Astrocyte (in vitro differentiated cells and primary cell): Measurements from ENCODE around the gene DDAH1. TPM values are rescaled to one million over a fixed set of nuclear protein-coding genes. Genes with fewer than 3 reads are reported as not detected.

Experiments used
- DNase-seq: peaks from one replicate; pipeline ENCODE4 v3.0.0-alpha.2; 2010; ENCODE audit warnings: low read depth
- FAIRE-seq: peaks from 2 replicates; lab custom pipeline; 2011; peaks lifted over from hg19 to GRCh38; lab: Jason Lieb, UNC
- H2AFZ ChIP-seq: 2 replicates; pipeline ENCODE4 v1.6.0; 2012; ENCODE audit warnings: low read depth, low read length, inconsistent platforms
- H3K27ac ChIP-seq: 2 replicates; pipeline ENCODE4 v1.5.1; 2011; ENCODE audit warnings: low read depth, low read length, inconsistent platforms
- H3K27me3 ChIP-seq: 2 replicates; pipeline ENCODE4 v1.6.0; 2011; ENCODE audit warnings: low read length, inconsistent platforms; ENCODE audit not compliant: insufficient read depth
- H3K36me3 ChIP-seq: 2 replicates; pipeline ENCODE4 v1.5.1; 2011; ENCODE audit warnings: low read length, inconsistent platforms; ENCODE audit not compliant: insufficient read depth
- H3K4me1 ChIP-seq: 2 replicates; pipeline ENCODE4 v1.5.1; 2011; ENCODE audit warnings: low read length, inconsistent platforms; ENCODE audit not compliant: insufficient read depth
- H3K4me2 ChIP-seq: 2 replicates; pipeline ENCODE4 v1.6.0; 2012; ENCODE audit warnings: low read length, inconsistent platforms
- H3K4me3 ChIP-seq: 2 replicates; pipeline ENCODE4 v1.5.1; 2011; ENCODE audit warnings: low read depth, mild to moderate bottlenecking, low read length, inconsistent platforms; ENCODE audit not compliant: insufficient read depth
- H3K79me2 ChIP-seq: 2 replicates; pipeline ENCODE4 v1.6.0; 2012; ENCODE audit warnings: mild to moderate bottlenecking, low read length, inconsistent platforms; ENCODE audit not compliant: insufficient read depth
- H3K9ac ChIP-seq: 2 replicates; pipeline ENCODE4 v1.6.0; 2012; ENCODE audit warnings: mild to moderate bottlenecking, low read length, inconsistent platforms
- H3K9me3 ChIP-seq: 2 replicates; pipeline ENCODE4 v1.5.1; 2012; ENCODE audit warnings: low read depth, mild to moderate bottlenecking, low read length, inconsistent platforms; ENCODE audit not compliant: insufficient read depth
- H4K20me1 ChIP-seq: 2 replicates; pipeline ENCODE4 v1.6.0; 2012; ENCODE audit warnings: low read length, inconsistent platforms; ENCODE audit not compliant: insufficient read depth
- H3K27ac Mint-ChIP-seq: one replicate; pipeline ENCODE4 v1.8.0; 2021; ENCODE audit warnings: mild to moderate bottlenecking, mixed read lengths; ENCODE audit not compliant: unreplicated experiment
- H3K27me3 Mint-ChIP-seq: one replicate; pipeline ENCODE4 v1.8.0; 2021; ENCODE audit warnings: low read depth, mixed read lengths; ENCODE audit not compliant: unreplicated experiment
- H3K36me3 Mint-ChIP-seq: one replicate; pipeline ENCODE4 v1.8.0; 2021; ENCODE audit warnings: low read depth, mixed read lengths; ENCODE audit not compliant: unreplicated experiment
- H3K4me1 Mint-ChIP-seq: one replicate; pipeline ENCODE4 v1.8.0; 2021; ENCODE audit warnings: low read depth, mixed read lengths; ENCODE audit not compliant: unreplicated experiment
- H3K4me3 Mint-ChIP-seq: one replicate; pipeline ENCODE4 v1.8.0; 2021; ENCODE audit warnings: mild to moderate bottlenecking, moderate library complexity, mixed read lengths; ENCODE audit not compliant: unreplicated experiment
- H3K9me3 Mint-ChIP-seq: one replicate; pipeline ENCODE4 v1.8.0; 2021; ENCODE audit warnings: mild to moderate bottlenecking, mixed read lengths; ENCODE audit not compliant: unreplicated experiment
- CTCF ChIP-seq: IDR thresholded peaks from 2 replicates; pipeline ENCODE4 v1.5.1; 2011; ENCODE audit warnings: low read depth, mild to moderate bottlenecking, inconsistent platforms, low read length, moderate library complexity; ENCODE audit not compliant: insufficient read depth
- EZH2 ChIP-seq: IDR thresholded peaks from 2 replicates; pipeline ENCODE4 v1.6.1; 2012; ENCODE audit warnings: mild to moderate bottlenecking, low read length, inconsistent platforms; ENCODE audit not compliant: insufficient read depth
- total RNA-seq: library from RNA; stranded (reverse); gene quantifications from 2 replicates; pipeline ENCODE4 v1.2.1, GENCODE V29; 2021

The DDAH1 gene
- total RNA-seq, 1 donor from 2014 or later, result 112 TPM

GRCh38 chr1:85342207-85342606 lies 122.8 kb downstream of the DDAH1 start:
- FAIRE-seq, result no peak
- Histone ChIP-seq H3K9ac (peak overlapping the region; percentile 73), H2AFZ (no peak overlapping the region), H3K36me3 (peaks cover 5% of the 10 kb centered on the region), H4K20me1 (no peaks in the 10 kb centered on the region), H3K27me3 (no peaks in the 10 kb centered on the region), H3K4me2 (peak overlapping the region; percentile 60), H3K9me3 (no peaks in the 10 kb centered on the region), H3K79me2 (peaks cover 38% of the 10 kb centered on the region), H3K27ac (peak overlapping the region; percentile 95), H3K4me3 (no peak overlapping the region), H3K4me1 (peaks cover 58% of the 10 kb centered on the region)
- Mint-ChIP-seq H3K9me3 (no peaks in the 10 kb centered on the region), H3K4me3 (peak overlapping the region; percentile 60), H3K36me3 (peaks cover 19% of the 10 kb centered on the region), H3K4me1 (peaks cover 25% of the 10 kb centered on the region), H3K27me3 (no peaks in the 10 kb centered on the region), H3K27ac (no peak overlapping the region)
- no peak for TF ChIP-seq EZH2
- peak; percentile 81 for DNase-seq

- no peak overlapping the region for H3K4me3 ChIP-seq
- H3K27me3 Mint-ChIP-seq, result no peaks in the 10 kb centered on the region
- H3K79me2 ChIP-seq, result peaks cover 41% of the 10 kb centered on the region
- no peaks in the 10 kb centered on the region for H3K36me3 ChIP-seq
- H3K27ac ChIP-seq, result no peak overlapping the region
- peaks cover 25% of the 10 kb centered on the region for H3K4me1 Mint-ChIP-seq
- FAIRE-seq, result no peak
- peaks cover 58% of the 10 kb centered on the region for H3K4me1 ChIP-seq
- no peaks in the 10 kb centered on the region for H3K27me3 ChIP-seq
- H2AFZ ChIP-seq, result no peak overlapping the region
- no peaks in the 10 kb centered on the region for H3K9me3 ChIP-seq
- no peaks in the 10 kb centered on the region for H4K20me1 ChIP-seq
- H3K4me2 ChIP-seq, result no peak overlapping the region
- H3K27ac Mint-ChIP-seq, result no peak overlapping the region
- no peak overlapping the region for H3K9ac ChIP-seq
- DNase-seq, result no peak
- no peaks in the 10 kb centered on the region for H3K9me3 Mint-ChIP-seq
- H3K36me3 Mint-ChIP-seq, result peaks cover 11% of the 10 kb centered on the region
- H3K4me3 Mint-ChIP-seq, result no peak overlapping the region
- no peak for TF ChIP-seq EZH2
- no peak for TF ChIP-seq CTCF
Observed at GRCh38 chr1:85340427-85340826, 124.5 kb downstream of the DDAH1 start.

- H3K4me1 Mint-ChIP-seq, result peaks cover 26% of the 10 kb centered on the region
- H3K9me3 Mint-ChIP-seq, result no peaks in the 10 kb centered on the region
Observed at GRCh38 chr1:85339656-85340399, 125.1 kb downstream of the DDAH1 start.

More at GRCh38 chr1:85339656-85340399, 125.1 kb downstream of the DDAH1 start:
- no peaks in the 10 kb centered on the region for H3K27me3 Mint-ChIP-seq
- Histone ChIP-seq H3K79me2 (peaks cover 41% of the 10 kb centered on the region), H3K4me2 (peak overlapping the region; percentile 38), H4K20me1 (no peaks in the 10 kb centered on the region), H3K9ac (no peak overlapping the region), H3K4me1 (peaks cover 55% of the 10 kb centered on the region), H3K9me3 (no peaks in the 10 kb centered on the region), H3K27ac (peak overlapping the region; percentile 69), H2AFZ (no peak overlapping the region), H3K36me3 (no peaks in the 10 kb centered on the region), H3K4me3 (no peak overlapping the region), H3K27me3 (no peaks in the 10 kb centered on the region)
- FAIRE-seq (no peak), DNase-seq (no peak)
- H3K36me3 Mint-ChIP-seq, result peaks cover 11% of the 10 kb centered on the region
- no peak overlapping the region for H3K27ac Mint-ChIP-seq
- no peak overlapping the region for H3K4me3 Mint-ChIP-seq
- TF ChIP-seq EZH2, result no peak
- TF ChIP-seq CTCF, result no peak
